Measurements from ENCODE around the gene CTAG1A. TPM values are rescaled to one million over a fixed set of nuclear protein-coding genes. Genes with fewer than 3 reads are reported as not detected.
"Not testable (repeated sequence)": the region's sequence is repeated elsewhere in the genome, so short reads cannot be mapped to it uniquely, and the experiment has no call there.

CTAG1A gene
- total and polyA plus RNA-seq, 12 donors, result not detected

- no CpG with 5 or more reads among the region's 5 CpGs for WGBS, 2 donors
- DNase-seq; intact Hi-C loops (cut with DNase I); H3K27ac ChIP-seq; H3K9me3 ChIP-seq; H3K4me1 ChIP-seq; H3K27me3 ChIP-seq; H3K36me3 ChIP-seq; H3K4me3 ChIP-seq: not testable (repeated sequence)
- peak in 5 of 8 donors; percentile 54 to 82 (median 64) for ATAC-seq
Observed at GRCh38 chrX:154575076-154575475, 9.9 kb upstream of the CTAG1A start.

- H3K36me3 ChIP-seq; DNase-seq; H3K4me1 ChIP-seq; H3K27ac ChIP-seq; H3K4me3 ChIP-seq; H3K9me3 ChIP-seq; H3K27me3 ChIP-seq; intact Hi-C loops (cut with DNase I): not testable (repeated sequence)
- ATAC-seq, result peak in 5 of 8 donors; percentile 52 to 76 (median 56)
- WGBS, 2 donors, result no CpG with 5 or more reads among the region's 8 CpGs
Observed at GRCh38 chrX:154582994-154583393, 1.9 kb upstream of the CTAG1A start.

DNA sequence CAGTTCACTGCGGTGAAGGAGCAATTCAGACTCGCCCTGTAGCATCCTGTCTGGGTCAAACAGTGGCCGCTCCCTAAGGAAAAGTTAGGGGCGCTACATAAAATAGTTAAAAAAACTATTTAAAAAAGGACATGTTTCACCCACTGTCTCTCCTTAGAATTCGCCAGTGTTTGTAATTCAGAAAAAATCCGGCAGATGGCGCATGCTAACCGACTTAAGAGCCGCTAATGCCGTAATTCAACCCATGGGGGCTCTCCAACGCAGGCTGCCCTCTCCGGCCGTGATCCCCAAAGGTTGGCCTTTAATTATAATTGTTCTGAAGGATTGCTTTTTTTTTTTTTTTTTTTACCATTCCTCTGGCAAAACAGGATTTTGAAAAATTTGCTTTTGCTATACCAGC, 5.5 kb downstream of the CTAG1A start:
- DNase-seq; H3K4me1 ChIP-seq; H3K27ac ChIP-seq; intact Hi-C loops (cut with DNase I); H3K36me3 ChIP-seq; H3K9me3 ChIP-seq; H3K27me3 ChIP-seq; ATAC-seq; H3K4me3 ChIP-seq: not testable (repeated sequence)
- no CpG with 5 or more reads among the region's 13 CpGs for WGBS, 2 donors

GRCh38 chrX:154592505-154592904, 7.6 kb downstream of the CTAG1A start:
- Histone ChIP-seq H3K27ac (no peak overlapping the region), H3K4me3 (no peak overlapping the region), H3K27me3 (peaks cover 0 to 9% (median 0%) of the 10 kb centered on the region in 7 donors), H3K36me3 (no peaks in the 10 kb centered on the region), H3K4me1 (no peaks in the 10 kb centered on the region), H3K9me3 (no peaks in the 10 kb centered on the region)
- ATAC-seq, result no peak
- 92% methylated on average over 5 of the region's 5 CpGs for WGBS, 2 donors
- intact Hi-C loops (cut with DNase I), result no loop called here
- TF ChIP-seq, protein P1, sequence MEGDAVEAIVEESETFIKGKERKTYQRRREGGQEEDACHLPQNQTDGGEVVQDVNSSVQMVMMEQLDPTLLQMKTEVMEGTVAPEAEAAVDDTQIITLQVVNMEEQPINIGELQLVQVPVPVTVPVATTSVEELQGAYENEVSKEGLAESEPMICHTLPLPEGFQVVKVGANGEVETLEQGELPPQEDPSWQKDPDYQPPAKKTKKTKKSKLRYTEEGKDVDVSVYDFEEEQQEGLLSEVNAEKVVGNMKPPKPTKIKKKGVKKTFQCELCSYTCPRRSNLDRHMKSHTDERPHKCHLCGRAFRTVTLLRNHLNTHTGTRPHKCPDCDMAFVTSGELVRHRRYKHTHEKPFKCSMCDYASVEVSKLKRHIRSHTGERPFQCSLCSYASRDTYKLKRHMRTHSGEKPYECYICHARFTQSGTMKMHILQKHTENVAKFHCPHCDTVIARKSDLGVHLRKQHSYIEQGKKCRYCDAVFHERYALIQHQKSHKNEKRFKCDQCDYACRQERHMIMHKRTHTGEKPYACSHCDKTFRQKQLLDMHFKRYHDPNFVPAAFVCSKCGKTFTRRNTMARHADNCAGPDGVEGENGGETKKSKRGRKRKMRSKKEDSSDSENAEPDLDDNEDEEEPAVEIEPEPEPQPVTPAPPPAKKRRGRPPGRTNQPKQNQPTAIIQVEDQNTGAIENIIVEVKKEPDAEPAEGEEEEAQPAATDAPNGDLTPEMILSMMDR (IDR thresholded peaks at IDR 0.05), result no peak
- no peak for DNase-seq

DNA sequence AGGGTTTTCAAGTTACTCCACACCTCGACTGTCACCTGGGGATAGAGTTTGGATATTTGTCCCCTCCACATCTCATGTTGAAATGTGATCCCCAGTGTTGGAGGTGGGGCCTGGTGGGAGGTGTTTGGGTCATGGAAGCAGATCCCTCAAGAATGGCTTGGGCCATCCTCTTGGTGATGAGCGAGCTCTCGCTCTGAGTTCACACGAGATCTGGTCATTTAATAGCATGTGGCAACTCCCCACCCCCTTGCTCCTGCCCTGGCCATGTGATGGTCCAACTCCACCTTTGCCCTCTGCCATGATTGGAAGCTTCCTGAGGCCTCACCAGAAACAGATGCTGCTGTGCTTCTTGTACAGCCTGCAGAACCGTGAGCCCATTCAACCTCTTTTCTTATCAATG, 8.3 kb downstream of the CTAG1A start:
- TF ChIP-seq, protein P1 (IDR thresholded peaks at IDR 0.05), result no peak
- WGBS, 2 donors, result 85 to 88% methylated on average over 5 of the region's 5 CpGs
- Histone ChIP-seq H3K9me3 (no peaks in the 10 kb centered on the region), H3K27ac (no peak overlapping the region), H3K27me3 (peaks cover 0 to 9% (median 0%) of the 10 kb centered on the region in 7 donors), H3K4me1 (no peaks in the 10 kb centered on the region), H3K4me3 (no peak overlapping the region), H3K36me3 (no peaks in the 10 kb centered on the region)
- ATAC-seq (no peak), DNase-seq (no peak)
- intact Hi-C loops (cut with DNase I), result no loop called here

- intact Hi-C loops (cut with DNase I), result no loop called here
- 87 to 90% methylated on average over 4 of the region's 4 CpGs for WGBS, 2 donors
- no peak for ATAC-seq
- DNase-seq, result no peak
- Histone ChIP-seq H3K9me3 (no peaks in the 10 kb centered on the region), H3K4me3 (no peak overlapping the region), H3K4me1 (no peaks in the 10 kb centered on the region), H3K36me3 (no peaks in the 10 kb centered on the region), H3K27me3 (peaks cover 0 to 9% (median 0%) of the 10 kb centered on the region in 7 donors), H3K27ac (no peak overlapping the region)
- TF ChIP-seq, protein P1 (IDR thresholded peaks at IDR 0.05), result no peak
Observed at GRCh38 chrX:154594491-154594890, 9.6 kb downstream of the CTAG1A start.

Data from heart right ventricle (tissue), 16 donors.